Astrocyte of the cerebellum (primary cell): ENCODE measurements around the gene RECQL5.

ENCODE experiments used
- DNase-seq: peaks from one replicate; pipeline ENCODE4 v3.0.0-alpha.2; 2011; ENCODE audit warnings: low read depth
- H3K4me3 ChIP-seq: 2 replicates; pipeline ENCODE4 v1.5.1; 2011; ENCODE audit warnings: mild to moderate bottlenecking, low read depth, low read length, moderate library complexity
- CTCF ChIP-seq: IDR thresholded peaks from 2 replicates; pipeline ENCODE4 v1.5.1; 2012; ENCODE audit warnings: low read length, low read depth, moderate library complexity, mild to moderate bottlenecking; ENCODE audit errors: missing control alignments
- in situ Hi-C: cut with HindIII; loops from 2 replicates; pipeline ENCODE4 v1.10.0; 2017; ENCODE audit warnings: low sequenced_read_pairs

The RECQL5 gene

GRCh38 chr17:75610103-75610984 lies 56.6 kb downstream of the RECQL5 start:
- TF ChIP-seq CTCF = no peak
- in situ Hi-C loops = no loop called here
- no peak overlapping the region for H3K4me3 ChIP-seq
- DNase-seq = no peak

GRCh38 chr17:75607086-75607485 lies 59.9 kb downstream of the RECQL5 start:
- DNase-seq = no peak
- no peak overlapping the region for H3K4me3 ChIP-seq
- no peak for TF ChIP-seq CTCF
- in situ Hi-C loops = no loop called here

- no peak for DNase-seq
- in situ Hi-C loops = no loop called here
- no peak for TF ChIP-seq CTCF
- H3K4me3 ChIP-seq = no peak overlapping the region
Observed at GRCh38 chr17:75605790-75606189, 61.2 kb downstream of the RECQL5 start.

- TF ChIP-seq CTCF = no peak
- in situ Hi-C loops = no loop called here
- DNase-seq = no peak
- no peak overlapping the region for H3K4me3 ChIP-seq
Observed at GRCh38 chr17:75604034-75604695, 62.8 kb downstream of the RECQL5 start.

- DNase-seq = no peak
- no peak for TF ChIP-seq CTCF
- H3K4me3 ChIP-seq = no peak overlapping the region
- in situ Hi-C loops = no loop called here
Observed at GRCh38 chr17:75603123-75603522, 63.8 kb downstream of the RECQL5 start.

GRCh38 chr17:75602644-75603043 lies 64.3 kb downstream of the RECQL5 start:
- in situ Hi-C loops = no loop called here
- no peak for DNase-seq
- no peak overlapping the region for H3K4me3 ChIP-seq
- no peak for TF ChIP-seq CTCF
